ENCODE data around the gene PEX3.

DNA sequence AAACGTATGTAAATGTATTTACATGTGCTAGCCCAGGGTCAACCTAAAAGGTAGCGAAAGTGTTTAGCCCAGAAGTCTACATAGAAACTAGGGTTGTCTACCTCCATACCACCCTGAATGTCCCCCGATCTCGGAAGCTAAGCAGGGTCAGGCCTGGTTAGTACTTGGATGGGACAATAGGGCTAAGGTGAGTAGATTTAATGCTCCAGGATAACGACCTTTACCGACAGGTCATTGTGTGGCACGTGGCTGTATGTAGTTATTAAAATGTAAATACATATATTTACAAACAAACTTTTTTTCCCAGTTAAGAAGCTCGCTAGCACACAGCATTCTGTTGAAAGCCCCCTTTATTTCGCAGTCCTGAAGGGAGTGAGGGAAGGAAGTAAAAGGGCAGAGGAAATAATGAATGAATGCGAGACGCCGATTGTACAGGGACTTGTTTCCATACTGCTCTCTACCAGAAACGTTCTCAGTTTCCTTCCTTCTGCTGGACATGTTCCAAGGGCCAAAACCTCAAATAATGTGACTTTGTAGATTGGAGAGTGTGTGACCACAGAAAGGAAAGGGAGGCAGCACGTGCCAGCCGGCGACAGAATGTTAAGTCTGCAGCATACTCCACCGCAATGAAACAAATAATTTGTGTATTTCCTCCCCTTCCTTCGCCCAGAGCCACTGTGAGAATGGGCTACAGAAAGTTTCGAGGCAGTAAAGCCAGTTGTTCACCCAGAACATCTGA is 722 bp upstream of the PEX3 start:
- TF ChIP-seq POLR2A (IDR thresholded peaks at IDR 0.05) (no peak), EP300 (IDR thresholded peaks at IDR 0.05) (no peak)
- TF ChIP-seq, protein P1, sequence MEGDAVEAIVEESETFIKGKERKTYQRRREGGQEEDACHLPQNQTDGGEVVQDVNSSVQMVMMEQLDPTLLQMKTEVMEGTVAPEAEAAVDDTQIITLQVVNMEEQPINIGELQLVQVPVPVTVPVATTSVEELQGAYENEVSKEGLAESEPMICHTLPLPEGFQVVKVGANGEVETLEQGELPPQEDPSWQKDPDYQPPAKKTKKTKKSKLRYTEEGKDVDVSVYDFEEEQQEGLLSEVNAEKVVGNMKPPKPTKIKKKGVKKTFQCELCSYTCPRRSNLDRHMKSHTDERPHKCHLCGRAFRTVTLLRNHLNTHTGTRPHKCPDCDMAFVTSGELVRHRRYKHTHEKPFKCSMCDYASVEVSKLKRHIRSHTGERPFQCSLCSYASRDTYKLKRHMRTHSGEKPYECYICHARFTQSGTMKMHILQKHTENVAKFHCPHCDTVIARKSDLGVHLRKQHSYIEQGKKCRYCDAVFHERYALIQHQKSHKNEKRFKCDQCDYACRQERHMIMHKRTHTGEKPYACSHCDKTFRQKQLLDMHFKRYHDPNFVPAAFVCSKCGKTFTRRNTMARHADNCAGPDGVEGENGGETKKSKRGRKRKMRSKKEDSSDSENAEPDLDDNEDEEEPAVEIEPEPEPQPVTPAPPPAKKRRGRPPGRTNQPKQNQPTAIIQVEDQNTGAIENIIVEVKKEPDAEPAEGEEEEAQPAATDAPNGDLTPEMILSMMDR (IDR thresholded peaks at IDR 0.05) = no peak
